Right atrium auricular region (tissue), 2 donors: ENCODE data around the gene TBC1D5. TPM values are rescaled to one million over a fixed set of nuclear protein-coding genes. Genes with fewer than 3 reads are reported as not detected.

Source experiments
- DNase-seq: peaks from one replicate; pipeline ENCODE4 v3.0.0-alpha.2; 2019; ENCODE audit warnings: low spot score
- H3K27ac ChIP-seq, 2 donors: fragments of 200-600 bp; sonication (generic); 1 replicate in 1 of 2; 2 replicates in 1 of 2; pipeline ENCODE4 v1.5.1; 2016 to 2019
- H3K27me3 ChIP-seq, 2 donors: fragments of 200-600 bp; sonication (generic); one replicate each; pipeline versions ENCODE4 v1.5.1 to v1.6.0; 2017 to 2019
- H3K36me3 ChIP-seq: fragments of 200-600 bp; sonication (generic); one replicate; pipeline ENCODE4 v1.5.1; 2016
- H3K4me1 ChIP-seq, 2 donors: fragments of 200-600 bp; sonication (generic); one replicate each; pipeline versions ENCODE4 v1.5.1 to v1.6.0; 2017 to 2019
- H3K4me3 ChIP-seq, 2 donors: fragments of 200-600 bp; sonication (generic); 1 replicate in 1 of 2; 2 replicates in 1 of 2; pipeline ENCODE4 v1.5.1; 2017 to 2019; ENCODE audit warnings: mild to moderate bottlenecking in 1 of 2, moderate library complexity in 1 of 2
- H3K9me3 ChIP-seq, 2 donors: fragments of 200-600 bp; sonication (generic); one replicate each; pipeline ENCODE4 v1.5.1; 2019
- CTCF ChIP-seq, 2 donors: fragments of 200-600 bp; sonication (generic); IDR thresholded peaks; one replicate each; pipeline ENCODE4 v1.5.1; 2019; ENCODE audit warnings: antibody characterized with exemption in 2 of 2
- total RNA-seq, 2 donors: library from RNA; depleted of rRNA; stranded (reverse); fragments of >200 nt; gene quantifications; one replicate each; pipeline ENCODE4 v1.1.0, GENCODE V29; 2016

The TBC1D5 gene
- total RNA-seq, 2 donors from 2014 or later, result 35.2 to 40.2 TPM

GRCh38 chr3:17390785-17391184 lies 351.6 kb downstream of the TBC1D5 start:
- Histone ChIP-seq H3K36me3 (no peaks in the 10 kb centered on the region), H3K4me1 (no peaks in the 10 kb centered on the region), H3K27ac (no peak overlapping the region), H3K9me3 (no peaks in the 10 kb centered on the region), H3K4me3 (no peak overlapping the region), H3K27me3 (no peaks in the 10 kb centered on the region)
- no peak for TF ChIP-seq CTCF (IDR thresholded peaks at IDR 0.05)
- DNase-seq, result no peak

GRCh38 chr3:17387108-17387507 lies 355.3 kb downstream of the TBC1D5 start:
- H3K27ac ChIP-seq, result no peak overlapping the region
- no peak for DNase-seq
- H3K27me3 ChIP-seq, result no peaks in the 10 kb centered on the region
- no peaks in the 10 kb centered on the region for H3K9me3 ChIP-seq
- no peak overlapping the region for H3K4me3 ChIP-seq
- no peak for TF ChIP-seq CTCF (IDR thresholded peaks at IDR 0.05)
- H3K36me3 ChIP-seq, result no peaks in the 10 kb centered on the region
- no peaks in the 10 kb centered on the region for H3K4me1 ChIP-seq

- Histone ChIP-seq H3K4me1 (no peaks in the 10 kb centered on the region), H3K27me3 (no peaks in the 10 kb centered on the region), H3K36me3 (no peaks in the 10 kb centered on the region), H3K9me3 (no peaks in the 10 kb centered on the region), H3K4me3 (no peak overlapping the region), H3K27ac (no peak overlapping the region)
- DNase-seq, result no peak
- TF ChIP-seq CTCF (IDR thresholded peaks at IDR 0.05), result no peak
Measured at GRCh38 chr3:17386432-17386831, 356.0 kb downstream of the TBC1D5 start.

GRCh38 chr3:17384567-17385296 lies 357.7 kb downstream of the TBC1D5 start:
- Histone ChIP-seq H3K27ac (no peak overlapping the region), H3K27me3 (no peaks in the 10 kb centered on the region), H3K4me3 (no peak overlapping the region), H3K4me1 (no peaks in the 10 kb centered on the region), H3K9me3 (no peaks in the 10 kb centered on the region), H3K36me3 (no peaks in the 10 kb centered on the region)
- TF ChIP-seq CTCF (IDR thresholded peaks at IDR 0.05), result no peak
- DNase-seq, result no peak

GRCh38 chr3:17373304-17373703 lies 369.1 kb downstream of the TBC1D5 start:
- Histone ChIP-seq H3K4me1 (no peaks in the 10 kb centered on the region), H3K9me3 (no peaks in the 10 kb centered on the region), H3K27ac (no peak overlapping the region), H3K4me3 (no peak overlapping the region), H3K27me3 (no peaks in the 10 kb centered on the region), H3K36me3 (peaks cover 5% of the 10 kb centered on the region)
- TF ChIP-seq CTCF (IDR thresholded peaks at IDR 0.05), result no peak
- DNase-seq, result no peak
